ENCODE data around the gene SLFN12. TPM values are rescaled to one million over a fixed set of nuclear protein-coding genes. Genes with fewer than 3 reads are reported as not detected.

The SLFN12 gene
- total RNA-seq, 1 experiment from 2014 or later: 14.5 TPM

DNA sequence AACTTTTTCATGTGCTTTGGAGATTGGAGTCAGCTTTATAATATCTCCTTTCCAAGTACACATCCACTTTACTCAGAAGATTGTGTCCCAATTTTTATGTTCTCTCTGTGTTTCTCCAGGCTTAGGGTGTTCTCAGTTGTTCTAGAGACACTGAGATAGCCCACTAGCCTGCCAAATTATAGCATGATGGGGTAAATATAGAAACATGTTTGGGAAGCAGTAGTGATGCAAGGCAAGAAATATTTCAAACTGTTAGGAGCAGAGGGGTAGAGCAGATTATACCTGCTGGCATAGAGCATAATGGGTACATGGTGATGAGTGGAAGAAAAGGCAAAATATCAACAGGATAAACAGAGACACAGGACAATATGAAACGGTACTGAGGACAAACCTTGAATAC is 71.3 kb downstream of the SLFN12 start:
- Histone ChIP-seq H3K23ac (ENCODE audit: insufficient read length, low read depth, low read length) (no peak overlapping the region), H3K27me3 (ENCODE audit: insufficient read depth, low read length) (no peaks in the 10 kb centered on the region), H4K20me1 (ENCODE audit: control insufficient read depth, insufficient read depth, insufficient read length) (no peaks in the 10 kb centered on the region), H3K18ac (ENCODE audit: insufficient read length, low read depth, low read length) (no peak overlapping the region), H2BK5ac (ENCODE audit: insufficient read length, low read length) (no peak overlapping the region), H3T11ph (ENCODE audit: low read length) (no peak overlapping the region), H4K8ac (replicated peaks; ENCODE audit: insufficient read length, low read depth, low read length) (no peak overlapping the region), H2BK12ac (ENCODE audit: insufficient read length, low read depth, low read length) (no peak overlapping the region), H3K79me2 (ENCODE audit: insufficient read depth, low read length) (no peaks in the 10 kb centered on the region), H3K56ac (ENCODE audit: insufficient read length, low read depth, low read length) (no peak overlapping the region), H3K14ac (ENCODE audit: insufficient read depth, low read length) (no peak overlapping the region), H3K4ac (ENCODE audit: low read depth, low read length) (no peak overlapping the region), H3K4me1 (ENCODE audit: insufficient read depth, low read length) (no peaks in the 10 kb centered on the region), H3K23me2 (ENCODE audit: insufficient read length, low read depth, low read length, poor library complexity, severe bottlenecking) (no peaks in the 10 kb centered on the region), H4K91ac (ENCODE audit: insufficient read length, low read depth, low read length) (no peak overlapping the region), H3K79me1 (ENCODE audit: insufficient read depth, low read depth, low read length, poor library complexity, severe bottlenecking) (no peaks in the 10 kb centered on the region), H2AK5ac (ENCODE audit: insufficient read length, low read length) (no peak overlapping the region), H2BK15ac (ENCODE audit: low read depth, low read length) (no peak overlapping the region), H2BK120ac (ENCODE audit: low read depth, low read length, poor library complexity, severe bottlenecking) (no peak overlapping the region), H3K27ac (ENCODE audit: insufficient read length, low read depth, low read length) (no peak overlapping the region), H3K4me2 (ENCODE audit: insufficient read depth, insufficient read length, low read length) (no peak overlapping the region), H4K5ac (ENCODE audit: insufficient read length, low read depth, low read length) (no peak overlapping the region), H2BK20ac (ENCODE audit: low read depth, low read length, poor library complexity, severe bottlenecking) (no peak overlapping the region), H3K9ac (ENCODE audit: extremely low read depth, insufficient read length, low read length) (no peak overlapping the region), H2AFZ (ENCODE audit: low read length) (no peak overlapping the region), H3K9me3 (ENCODE audit: control insufficient read depth, low read depth, low read length) (no peaks in the 10 kb centered on the region)
- Mint-ChIP-seq H3K27ac (no peak overlapping the region), H3K27me3 (ENCODE audit: low read depth) (peaks cover 37% of the 10 kb centered on the region), H3K9me3 (no peaks in the 10 kb centered on the region), H3K36me3 (ENCODE audit: insufficient read depth in 1 of 3, low read depth in 3 of 3) (no peaks in the 10 kb centered on the region), H3K4me3 (no peak overlapping the region), H3K4me1 (no peaks in the 10 kb centered on the region)
- WGBS (ENCODE audit: extremely low coverage, insufficient read length, low lambda C conversion rate): no CpG with 5 or more reads among the region's 1 CpG
- TF ChIP-seq, protein P1, sequence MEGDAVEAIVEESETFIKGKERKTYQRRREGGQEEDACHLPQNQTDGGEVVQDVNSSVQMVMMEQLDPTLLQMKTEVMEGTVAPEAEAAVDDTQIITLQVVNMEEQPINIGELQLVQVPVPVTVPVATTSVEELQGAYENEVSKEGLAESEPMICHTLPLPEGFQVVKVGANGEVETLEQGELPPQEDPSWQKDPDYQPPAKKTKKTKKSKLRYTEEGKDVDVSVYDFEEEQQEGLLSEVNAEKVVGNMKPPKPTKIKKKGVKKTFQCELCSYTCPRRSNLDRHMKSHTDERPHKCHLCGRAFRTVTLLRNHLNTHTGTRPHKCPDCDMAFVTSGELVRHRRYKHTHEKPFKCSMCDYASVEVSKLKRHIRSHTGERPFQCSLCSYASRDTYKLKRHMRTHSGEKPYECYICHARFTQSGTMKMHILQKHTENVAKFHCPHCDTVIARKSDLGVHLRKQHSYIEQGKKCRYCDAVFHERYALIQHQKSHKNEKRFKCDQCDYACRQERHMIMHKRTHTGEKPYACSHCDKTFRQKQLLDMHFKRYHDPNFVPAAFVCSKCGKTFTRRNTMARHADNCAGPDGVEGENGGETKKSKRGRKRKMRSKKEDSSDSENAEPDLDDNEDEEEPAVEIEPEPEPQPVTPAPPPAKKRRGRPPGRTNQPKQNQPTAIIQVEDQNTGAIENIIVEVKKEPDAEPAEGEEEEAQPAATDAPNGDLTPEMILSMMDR (conservative IDR thresholded peaks at IDR 0.05): no peak
- no peak for DNase-seq

Other genes with a start within 250 kb of the SLFN12 start
- not detected in 2 replicates for gene SLC35G3, start 238.1 kb downstream of the SLFN12 start, total RNA-seq (2021)
- gene SLFN5, start 189.4 kb downstream of the SLFN12 start, total RNA-seq (2021): 2.9 and 3.5 TPM in 2 replicates
- 0.55 and 0.90 TPM in 2 replicates for gene SLFN11, start 58.9 kb downstream of the SLFN12 start, total RNA-seq (2021)
- gene SLFN13, start 16.3 kb upstream of the SLFN12 start, total RNA-seq (2021): 10.1 TPM in 2 replicates
- gene SLFN12L, start 105.2 kb upstream of the SLFN12 start, total RNA-seq (2021): not detected in 2 replicates
- not detected in 2 replicates for gene SLFN14, start 128.3 kb upstream of the SLFN12 start, total RNA-seq (2021)
- 5.4 and 5.8 TPM in 2 replicates for gene PEX12, start 146.1 kb upstream of the SLFN12 start, total RNA-seq (2021)
- 208 and 217 TPM in 2 replicates for gene AP2B1, start 154.8 kb upstream of the SLFN12 start, total RNA-seq (2021)

Measured in H9 (cell line).